Measurements from ENCODE around the gene MAD2L2.

The MAD2L2 gene

DNA sequence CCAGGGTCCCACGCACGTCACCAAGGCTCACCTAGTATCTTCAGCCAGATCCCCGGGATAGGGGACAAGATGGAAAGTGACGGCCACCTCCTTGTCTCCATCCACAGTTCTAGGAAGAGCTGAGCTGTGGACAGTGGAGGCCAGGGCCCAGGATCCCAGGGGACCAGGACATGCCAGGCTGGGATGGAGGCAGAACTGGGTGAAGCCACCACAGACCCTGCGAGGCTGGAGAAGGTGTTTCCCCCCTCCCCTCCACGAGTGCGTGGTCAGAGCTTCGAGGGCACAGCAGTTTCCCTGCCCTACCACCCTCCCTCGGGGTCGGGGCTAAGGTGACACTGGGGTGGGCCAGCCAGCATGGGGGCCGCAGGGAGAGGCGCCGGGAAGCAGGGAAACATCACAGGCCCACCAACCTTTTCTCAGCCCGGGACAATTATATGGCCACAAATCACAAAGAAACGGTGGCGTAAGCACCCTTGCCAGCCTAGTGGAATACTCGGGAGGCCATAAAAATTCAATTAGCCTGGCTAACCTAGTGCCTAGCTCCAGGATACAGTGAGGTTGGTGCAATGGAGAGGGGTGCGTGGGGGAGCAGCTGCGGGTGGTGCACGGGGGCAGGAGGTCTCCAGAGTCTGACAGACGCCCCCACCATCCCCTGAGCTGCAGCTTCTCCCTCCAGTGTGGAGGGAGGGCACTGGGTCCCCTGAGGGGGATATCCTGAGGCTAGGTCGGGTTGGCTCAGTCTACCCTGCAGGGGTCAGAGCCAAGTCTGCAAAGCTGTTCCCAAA is 23.9 kb upstream of the MAD2L2 start:
- no peak for DNase-seq (ENCODE audit: low spot score)

DNA sequence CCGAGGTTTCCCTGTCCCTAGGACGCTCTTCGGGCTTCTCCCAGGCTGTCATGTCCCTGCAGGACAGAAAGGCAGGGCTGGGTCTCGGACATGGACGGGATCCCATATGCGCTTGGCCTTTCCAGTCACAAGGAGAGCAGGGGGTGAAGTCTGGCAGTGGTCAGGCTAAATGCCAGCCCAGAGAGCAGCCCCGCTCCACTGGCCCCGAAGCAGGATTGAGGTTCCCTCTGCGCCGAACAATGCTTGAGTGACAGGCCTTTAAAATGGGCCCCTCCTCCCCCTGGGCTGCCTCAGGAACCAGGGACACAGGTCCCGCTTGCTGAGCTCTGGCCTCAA is 23.2 kb upstream of the MAD2L2 start:
- no peak for DNase-seq (ENCODE audit: low spot score)

- no peak for DNase-seq (ENCODE audit: low spot score)
Measured at GRCh38 chr1:11703357-11704193, 22.6 kb upstream of the MAD2L2 start.

- DNase-seq (ENCODE audit: low spot score), result no peak
Measured at GRCh38 chr1:11701981-11702803, 21.2 kb upstream of the MAD2L2 start.

GRCh38 chr1:11701551-11701961 is 20.6 kb upstream of the MAD2L2 start:
- DNase-seq (ENCODE audit: low spot score), result no peak

DNA sequence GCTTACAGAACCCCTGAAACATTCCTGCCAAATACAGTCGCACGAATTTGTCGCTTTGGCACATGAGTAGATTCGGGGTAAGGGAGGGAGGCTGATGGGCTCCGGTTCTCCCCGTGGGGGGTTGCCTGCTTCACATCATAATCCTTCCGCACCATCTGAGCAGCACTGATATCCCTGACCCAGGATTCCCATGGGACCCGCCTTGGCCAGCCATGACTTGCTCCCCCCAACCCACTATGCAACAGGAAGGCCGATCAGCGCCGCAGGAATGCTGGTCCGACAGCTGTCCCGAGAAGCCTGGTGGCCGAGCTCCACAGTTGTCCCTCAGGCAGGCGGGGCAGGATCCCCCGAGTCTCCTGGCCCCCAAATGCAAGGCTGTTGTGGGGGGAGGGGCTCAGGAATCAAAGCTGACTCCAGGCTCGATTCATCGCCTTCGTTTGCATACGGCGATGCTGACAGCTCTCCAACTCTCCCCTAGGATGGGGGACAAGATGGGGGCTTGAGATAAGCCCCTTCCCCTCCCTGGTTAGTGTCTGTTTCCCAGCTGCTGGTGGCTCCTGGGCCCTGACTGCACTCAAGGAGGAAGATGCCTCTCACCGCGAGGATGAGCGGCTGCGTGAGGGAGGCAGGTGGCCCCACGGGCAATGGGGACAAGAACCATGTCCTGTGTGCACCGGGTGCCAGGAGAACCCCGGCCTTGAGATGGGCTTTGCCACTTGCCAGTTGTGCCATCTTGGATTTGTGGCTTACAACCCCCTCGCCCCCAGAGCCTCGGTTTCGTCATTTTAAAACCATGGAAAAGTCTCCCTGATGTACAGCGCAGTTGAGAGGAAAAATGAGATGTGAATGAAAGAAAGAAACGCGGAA is 19.9 kb upstream of the MAD2L2 start:
- no peak for DNase-seq (ENCODE audit: low spot score)

DNA sequence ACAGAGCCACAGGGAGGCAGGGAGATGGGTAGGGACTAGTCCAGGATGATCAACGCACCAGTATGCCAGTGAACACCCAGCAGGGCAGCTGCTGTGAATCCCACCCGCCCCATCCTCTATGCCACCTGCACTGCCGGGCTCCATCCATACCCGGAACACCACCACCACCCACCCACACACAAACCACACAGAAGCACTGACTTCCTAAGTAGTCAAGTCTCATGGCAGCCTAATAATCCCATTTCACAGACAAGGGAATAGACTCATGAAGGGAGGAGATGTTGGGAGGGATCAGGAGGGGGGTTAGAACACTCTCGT is 16.9 kb upstream of the MAD2L2 start:
- no peak for DNase-seq (ENCODE audit: low spot score)

GRCh38 chr1:11697188-11697892 is 16.4 kb upstream of the MAD2L2 start:
- no peak for DNase-seq (ENCODE audit: low spot score)

DNA sequence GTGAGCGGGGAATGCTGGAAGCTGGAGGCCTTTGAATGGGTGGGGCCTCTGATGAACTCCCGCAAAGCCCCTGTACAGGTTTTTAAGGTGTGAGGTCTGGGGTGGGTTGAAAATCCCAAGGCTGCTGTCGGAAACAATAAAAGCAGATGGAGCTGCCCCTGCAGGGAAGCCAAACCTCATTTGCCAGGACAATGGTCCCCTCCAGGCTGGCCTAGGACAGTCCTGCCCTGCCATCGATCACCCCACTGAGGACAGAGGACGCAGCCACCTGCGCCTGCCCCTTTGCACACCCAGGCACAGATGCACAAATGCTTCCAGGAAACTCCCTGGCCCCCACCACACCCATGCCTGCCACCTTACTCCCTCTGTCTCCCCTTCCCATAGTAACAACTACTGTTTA is 14.9 kb upstream of the MAD2L2 start:
- DNase-seq (ENCODE audit: low spot score), result no peak

DNA sequence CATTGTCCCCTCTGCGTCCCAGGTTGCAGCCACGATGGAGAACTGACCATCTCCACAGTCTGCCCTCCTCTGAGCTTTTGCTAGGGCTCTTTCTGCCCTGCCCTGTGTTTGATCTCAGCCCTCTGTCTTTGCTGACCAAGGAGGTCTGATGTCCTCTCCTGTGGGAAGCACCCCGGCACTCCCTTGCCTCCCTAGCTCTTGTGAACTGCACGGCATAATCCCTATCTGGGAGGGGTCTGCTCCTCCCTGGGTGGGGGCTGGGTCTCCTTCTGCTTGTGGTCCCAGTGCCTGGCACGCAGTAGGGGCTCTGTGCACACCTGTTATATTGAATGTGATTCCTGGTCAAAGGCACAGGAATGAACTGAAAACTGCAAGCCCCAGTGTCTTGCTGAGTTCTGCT is 13.0 kb upstream of the MAD2L2 start:
- DNase-seq (ENCODE audit: low spot score), result no peak

DNA sequence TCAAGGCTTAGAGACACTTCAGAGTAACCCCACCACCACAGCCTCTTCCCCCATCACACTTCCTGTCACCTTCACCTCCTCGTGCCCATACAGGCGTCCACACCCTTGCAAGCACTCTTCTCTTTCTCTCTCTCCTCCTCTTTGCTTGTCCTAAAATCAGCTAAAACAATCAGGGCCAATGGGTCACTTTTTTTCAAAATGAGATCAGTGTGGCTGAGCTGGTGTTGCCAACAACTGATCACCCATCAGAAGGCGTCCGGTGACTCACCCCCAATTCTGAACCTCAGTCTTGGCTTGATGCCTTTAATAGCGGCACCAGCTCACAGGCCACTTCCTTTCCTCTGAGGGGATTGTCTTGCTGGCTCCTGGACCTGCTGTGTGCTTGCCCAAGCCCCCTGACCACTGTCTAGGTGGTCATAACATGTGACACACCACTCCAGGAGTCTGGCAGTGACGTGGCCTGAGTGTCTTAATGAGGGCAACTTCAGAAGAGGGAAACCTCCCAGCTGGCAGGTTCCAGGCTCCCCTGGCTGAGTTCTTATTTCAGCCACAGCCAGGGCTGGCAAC is 12.2 kb upstream of the MAD2L2 start:
- DNase-seq (ENCODE audit: low spot score), result peak; percentile 59

DNA sequence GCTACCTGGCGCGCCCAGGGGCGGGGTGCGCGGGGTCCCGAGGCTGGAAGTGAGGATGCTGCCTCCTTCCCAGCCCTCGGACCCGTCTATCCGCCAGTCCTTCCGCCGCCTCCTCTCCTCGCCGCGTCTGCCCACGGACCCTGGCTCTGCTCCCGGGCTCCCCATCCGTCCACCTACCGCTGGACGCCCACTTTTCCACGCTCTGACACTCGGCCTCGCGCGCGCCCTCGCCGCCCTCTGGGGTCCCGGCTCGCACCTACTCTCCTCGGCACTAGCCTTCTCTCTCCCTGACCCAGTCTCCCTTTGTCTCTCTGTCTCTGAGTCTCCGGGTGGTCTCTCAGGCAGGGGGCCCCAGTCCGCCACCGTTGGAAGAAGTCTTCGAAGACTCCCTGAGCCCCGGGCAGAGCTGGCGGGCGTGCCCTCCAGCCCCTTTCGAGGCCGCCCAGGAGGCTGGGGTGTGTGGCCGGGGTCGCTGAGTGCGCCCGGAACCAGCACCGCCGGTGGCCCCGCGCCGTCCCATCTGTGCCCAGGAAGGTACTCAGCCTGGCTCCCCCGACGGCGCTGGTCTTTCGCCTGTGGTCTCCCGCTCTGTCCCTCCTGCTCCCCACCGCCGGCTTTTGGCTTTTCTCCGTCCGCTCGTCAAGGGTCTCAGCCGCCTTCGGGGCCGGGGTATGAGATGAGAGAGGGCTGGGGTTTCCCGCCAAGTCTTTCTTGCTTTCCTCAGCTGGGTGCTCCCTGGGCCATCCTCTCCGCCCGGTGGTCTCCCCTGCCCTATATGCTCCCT is 11.2 kb upstream of the MAD2L2 start:
- DNase-seq (ENCODE audit: low spot score), result no peak

- no peak for DNase-seq (ENCODE audit: low spot score)
Measured at GRCh38 chr1:11691302-11691914, 10.5 kb upstream of the MAD2L2 start, which contains the start of gene DRAXIN. DRAXIN (plus strand) TSS chr1:11691710; CDS start chr1:11706259, 14,549 bp downstream.

DNA sequence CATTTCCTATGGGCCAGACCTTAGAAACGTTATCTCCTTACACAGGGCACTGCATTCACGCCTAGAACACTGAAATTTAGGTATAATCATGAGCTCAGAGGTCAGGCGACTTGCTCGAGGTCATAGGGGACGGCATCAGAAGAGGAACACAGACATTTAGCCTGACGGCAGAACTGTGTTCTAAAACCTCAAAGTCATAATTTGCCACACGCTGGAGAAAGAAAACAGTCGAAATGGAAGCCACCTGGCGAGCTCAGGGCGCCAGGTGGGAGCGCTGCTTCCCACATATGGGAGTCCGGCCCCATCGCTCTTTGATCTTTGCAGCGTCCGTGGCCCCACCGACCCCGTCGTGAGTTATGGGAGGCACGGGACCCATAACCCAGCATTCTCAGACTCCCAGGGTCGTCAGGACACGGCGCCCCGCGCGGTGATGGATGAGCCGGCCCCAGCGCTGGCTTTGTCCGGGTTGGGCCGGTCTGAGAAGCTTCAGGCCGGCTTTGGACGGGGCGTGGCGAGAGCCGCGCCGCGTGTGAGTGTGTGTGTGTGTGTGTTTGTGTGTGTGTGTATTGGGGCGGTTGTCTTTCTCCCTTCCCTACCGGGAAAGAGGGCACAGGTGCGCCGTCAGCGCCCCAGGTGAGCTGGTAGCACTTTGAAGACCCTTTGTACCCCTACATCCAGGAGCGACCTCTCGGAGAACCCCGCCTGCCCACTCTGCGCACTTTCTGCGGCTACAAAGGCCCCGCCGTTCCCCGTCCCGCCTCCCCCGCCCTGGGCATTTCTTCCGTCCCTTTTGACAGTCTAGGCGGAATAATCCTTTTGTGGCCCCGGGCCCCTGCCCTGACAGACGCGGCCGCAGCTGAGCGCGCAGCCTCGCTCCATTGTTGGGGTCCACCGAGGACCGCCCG is 9.7 kb upstream of the MAD2L2 start:
- no peak for DNase-seq (ENCODE audit: low spot score)

GRCh38 chr1:11688506-11688905 is 7.6 kb upstream of the MAD2L2 start:
- DNase-seq (ENCODE audit: low spot score), result no peak

GRCh38 chr1:11685210-11685752 is 4.3 kb upstream of the MAD2L2 start:
- DNase-seq (ENCODE audit: low spot score), result no peak

- DNase-seq (ENCODE audit: low spot score), result no peak
Measured at GRCh38 chr1:11684070-11684469, 3.1 kb upstream of the MAD2L2 start.

DNA sequence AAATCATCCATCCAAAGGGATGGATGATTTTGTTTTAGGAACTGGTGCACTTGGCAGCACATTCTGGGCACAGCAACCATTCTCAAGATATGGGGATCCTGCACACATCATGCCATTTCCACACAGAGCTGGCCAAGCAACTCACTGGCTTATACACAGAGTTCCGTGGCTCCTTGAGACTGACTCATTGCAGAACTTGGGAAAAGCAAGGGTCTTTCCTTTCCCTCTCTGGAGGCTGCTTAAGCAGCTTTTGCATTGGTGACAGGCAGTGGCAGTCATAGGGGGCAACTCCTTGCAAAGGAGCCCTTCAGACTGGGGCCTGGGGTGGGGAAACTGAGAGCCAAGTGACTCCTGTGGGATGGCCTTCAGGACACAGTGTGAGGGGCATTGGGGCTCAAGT is 1.9 kb upstream of the MAD2L2 start:
- DNase-seq (ENCODE audit: low spot score), result no peak

Measured in LoVo (cell line).